ENCODE data around the gene GRK5.
"Not testable (repeated sequence)": the region's sequence is repeated elsewhere in the genome, so short reads cannot be mapped to it uniquely, and the experiment has no call there.

Gene GRK5

GRCh38 chr10:119462773-119463172 lies 255.4 kb downstream of the GRK5 start:
- WGBS (ENCODE audit: extremely low coverage, insufficient coverage, low lambda C conversion rate): no CpG with 5 or more reads among the region's 4 CpGs
- no peak overlapping the region for H3K27ac ChIP-seq (ENCODE audit: low read depth, low read length)
- DNase-seq: no peak

GRCh38 chr10:119463195-119463594 lies 255.8 kb downstream of the GRK5 start:
- not testable (repeated sequence) for H3K27ac ChIP-seq (ENCODE audit: low read depth, low read length); H3K4me2 ChIP-seq (ENCODE audit: low read length); H2BK120ac ChIP-seq (ENCODE audit: low read depth, low read length); H3K9ac ChIP-seq (ENCODE audit: low read length); H3K4ac ChIP-seq (ENCODE audit: low read depth, low read length); H4K5ac ChIP-seq (ENCODE audit: low read length); H4K8ac ChIP-seq (ENCODE audit: low read depth, low read length); H3K4me3 ChIP-seq (ENCODE audit: low read length); DNase-seq; H3K36me3 ChIP-seq (ENCODE audit: control insufficient read depth, insufficient read depth, low read length); H2AK5ac ChIP-seq (ENCODE audit: low read length); H3K79me1 ChIP-seq (ENCODE audit: low read length); H3K56ac ChIP-seq (ENCODE audit: low read length); H3K79me2 ChIP-seq (ENCODE audit: control insufficient read depth, insufficient read depth, low read length); H3K4me1 ChIP-seq (ENCODE audit: control insufficient read depth, low read depth, low read length); H2BK5ac ChIP-seq (ENCODE audit: low read length); H3K23ac ChIP-seq (ENCODE audit: low read length); H3K27me3 ChIP-seq (ENCODE audit: insufficient read depth, low read length, poor library complexity); H3K18ac ChIP-seq (ENCODE audit: low read length); H2BK15ac ChIP-seq (replicated peaks; ENCODE audit: low read depth)
- no CpG with 5 or more reads among the region's 2 CpGs for WGBS (ENCODE audit: extremely low coverage, insufficient coverage, low lambda C conversion rate)

More at GRCh38 chr10:119462773-119463172, 255.4 kb downstream of the GRK5 start:
- no peak overlapping the region for H2AK5ac ChIP-seq (ENCODE audit: low read length)
- H3K56ac ChIP-seq (ENCODE audit: low read length): no peak overlapping the region
- H3K23ac ChIP-seq (ENCODE audit: low read length): no peak overlapping the region
- no peak overlapping the region for H3K18ac ChIP-seq (ENCODE audit: low read length)
- no peaks in the 10 kb centered on the region for H3K27me3 ChIP-seq (ENCODE audit: insufficient read depth, low read length, poor library complexity)
- no peaks in the 10 kb centered on the region for H3K36me3 ChIP-seq (ENCODE audit: control insufficient read depth, insufficient read depth, low read length)
- H3K4me1 ChIP-seq (ENCODE audit: control insufficient read depth, low read depth, low read length): no peaks in the 10 kb centered on the region
- no peak overlapping the region for H3K4me2 ChIP-seq (ENCODE audit: low read length)
- H2BK15ac ChIP-seq (replicated peaks; ENCODE audit: low read depth): no peak overlapping the region
- no peaks in the 10 kb centered on the region for H3K79me1 ChIP-seq (ENCODE audit: low read length)
- H3K79me2 ChIP-seq (ENCODE audit: control insufficient read depth, insufficient read depth, low read length): no peaks in the 10 kb centered on the region
- H4K8ac ChIP-seq (ENCODE audit: low read depth, low read length): no peak overlapping the region
- H4K5ac ChIP-seq (ENCODE audit: low read length): no peak overlapping the region
- H2BK120ac ChIP-seq (ENCODE audit: low read depth, low read length): no peak overlapping the region
- no peak overlapping the region for H3K9ac ChIP-seq (ENCODE audit: low read length)
- H3K4me3 ChIP-seq (ENCODE audit: low read length): no peak overlapping the region
- H2BK5ac ChIP-seq (ENCODE audit: low read length): no peak overlapping the region
- H3K4ac ChIP-seq (ENCODE audit: low read depth, low read length): no peak overlapping the region

GRCh38 chr10:119465085-119465484 lies 257.7 kb downstream of the GRK5 start:
- Histone ChIP-seq H3K36me3 (ENCODE audit: control insufficient read depth, insufficient read depth, low read length) (no peaks in the 10 kb centered on the region), H3K4me2 (ENCODE audit: low read length) (no peak overlapping the region), H3K79me1 (ENCODE audit: low read length) (no peaks in the 10 kb centered on the region), H3K4me3 (ENCODE audit: low read length) (no peak overlapping the region), H2BK120ac (ENCODE audit: low read depth, low read length) (no peak overlapping the region), H3K79me2 (ENCODE audit: control insufficient read depth, insufficient read depth, low read length) (no peaks in the 10 kb centered on the region), H4K5ac (ENCODE audit: low read length) (no peak overlapping the region), H3K27me3 (ENCODE audit: insufficient read depth, low read length, poor library complexity) (no peaks in the 10 kb centered on the region), H2BK5ac (ENCODE audit: low read length) (no peak overlapping the region), H3K4ac (ENCODE audit: low read depth, low read length) (no peak overlapping the region), H3K18ac (ENCODE audit: low read length) (no peak overlapping the region), H3K9ac (ENCODE audit: low read length) (no peak overlapping the region), H4K8ac (ENCODE audit: low read depth, low read length) (no peak overlapping the region), H3K23ac (ENCODE audit: low read length) (no peak overlapping the region), H3K56ac (ENCODE audit: low read length) (no peak overlapping the region), H3K4me1 (ENCODE audit: control insufficient read depth, low read depth, low read length) (no peaks in the 10 kb centered on the region), H2AK5ac (ENCODE audit: low read length) (no peak overlapping the region), H2BK15ac (replicated peaks; ENCODE audit: low read depth) (no peak overlapping the region), H3K27ac (ENCODE audit: low read depth, low read length) (no peak overlapping the region)
- 100% methylated on average over 4 of the region's 4 CpGs for WGBS (ENCODE audit: extremely low coverage, insufficient coverage, low lambda C conversion rate)
- DNase-seq: no peak

GRCh38 chr10:119466076-119466475 lies 258.7 kb downstream of the GRK5 start:
- Histone ChIP-seq H2BK120ac (ENCODE audit: low read depth, low read length) (no peak overlapping the region), H3K4me3 (ENCODE audit: low read length) (no peak overlapping the region), H4K5ac (ENCODE audit: low read length) (no peak overlapping the region), H3K27ac (ENCODE audit: low read depth, low read length) (no peak overlapping the region), H3K79me2 (ENCODE audit: control insufficient read depth, insufficient read depth, low read length) (no peaks in the 10 kb centered on the region), H3K36me3 (ENCODE audit: control insufficient read depth, insufficient read depth, low read length) (no peaks in the 10 kb centered on the region), H4K8ac (ENCODE audit: low read depth, low read length) (no peak overlapping the region), H3K56ac (ENCODE audit: low read length) (no peak overlapping the region), H3K4me2 (ENCODE audit: low read length) (no peak overlapping the region), H3K27me3 (ENCODE audit: insufficient read depth, low read length, poor library complexity) (no peaks in the 10 kb centered on the region), H3K9ac (ENCODE audit: low read length) (no peak overlapping the region), H2AK5ac (ENCODE audit: low read length) (no peak overlapping the region), H3K4me1 (ENCODE audit: control insufficient read depth, low read depth, low read length) (no peaks in the 10 kb centered on the region), H3K79me1 (ENCODE audit: low read length) (no peaks in the 10 kb centered on the region), H3K4ac (ENCODE audit: low read depth, low read length) (no peak overlapping the region), H2BK15ac (replicated peaks; ENCODE audit: low read depth) (no peak overlapping the region), H3K23ac (ENCODE audit: low read length) (no peak overlapping the region), H3K18ac (ENCODE audit: low read length) (no peak overlapping the region), H2BK5ac (ENCODE audit: low read length) (no peak overlapping the region)
- no peak for DNase-seq
- WGBS (ENCODE audit: extremely low coverage, insufficient coverage, low lambda C conversion rate): no CpG with 5 or more reads among the region's 10 CpGs

GRCh38 chr10:119466655-119467054 lies 259.3 kb downstream of the GRK5 start:
- H3K4me3 ChIP-seq (ENCODE audit: low read length): no peak overlapping the region
- no peak overlapping the region for H4K8ac ChIP-seq (ENCODE audit: low read depth, low read length)
- no peak overlapping the region for H3K4me2 ChIP-seq (ENCODE audit: low read length)
- H2BK15ac ChIP-seq (replicated peaks; ENCODE audit: low read depth): no peak overlapping the region
- H3K79me1 ChIP-seq (ENCODE audit: low read length): no peaks in the 10 kb centered on the region
- no peak overlapping the region for H3K27ac ChIP-seq (ENCODE audit: low read depth, low read length)
- DNase-seq: no peak
- H3K4me1 ChIP-seq (ENCODE audit: control insufficient read depth, low read depth, low read length): no peaks in the 10 kb centered on the region
- H3K9ac ChIP-seq (ENCODE audit: low read length): no peak overlapping the region
- no CpG with 5 or more reads among the region's 7 CpGs for whole genome bisulfite sequencing (ENCODE audit: extremely low coverage, insufficient coverage, low lambda C conversion rate)
- H3K56ac ChIP-seq (ENCODE audit: low read length): no peak overlapping the region
- no peaks in the 10 kb centered on the region for H3K36me3 ChIP-seq (ENCODE audit: control insufficient read depth, insufficient read depth, low read length)
- no peaks in the 10 kb centered on the region for H3K79me2 ChIP-seq (ENCODE audit: control insufficient read depth, insufficient read depth, low read length)
- H4K5ac ChIP-seq (ENCODE audit: low read length): no peak overlapping the region
- no peak overlapping the region for H3K4ac ChIP-seq (ENCODE audit: low read depth, low read length)
- no peaks in the 10 kb centered on the region for H3K27me3 ChIP-seq (ENCODE audit: insufficient read depth, low read length, poor library complexity)
- no peak overlapping the region for H2BK5ac ChIP-seq (ENCODE audit: low read length)
- no peak overlapping the region for H2BK120ac ChIP-seq (ENCODE audit: low read depth, low read length)
- H3K23ac ChIP-seq (ENCODE audit: low read length): no peak overlapping the region
- H3K18ac ChIP-seq (ENCODE audit: low read length): no peak overlapping the region
- no peak overlapping the region for H2AK5ac ChIP-seq (ENCODE audit: low read length)

GRCh38 chr10:119468542-119469324 lies 261.4 kb downstream of the GRK5 start:
- H3K18ac ChIP-seq (ENCODE audit: low read length): no peak overlapping the region
- no peak overlapping the region for H3K27ac ChIP-seq (ENCODE audit: low read depth, low read length)
- no peak overlapping the region for H3K9ac ChIP-seq (ENCODE audit: low read length)
- no peak overlapping the region for H3K4me2 ChIP-seq (ENCODE audit: low read length)
- H4K8ac ChIP-seq (ENCODE audit: low read depth, low read length): no peak overlapping the region
- no peaks in the 10 kb centered on the region for H3K79me2 ChIP-seq (ENCODE audit: control insufficient read depth, insufficient read depth, low read length)
- H3K27me3 ChIP-seq (ENCODE audit: insufficient read depth, low read length, poor library complexity): no peaks in the 10 kb centered on the region
- H3K4me1 ChIP-seq (ENCODE audit: control insufficient read depth, low read depth, low read length): no peaks in the 10 kb centered on the region
- no peak for DNase-seq
- no peak overlapping the region for H3K56ac ChIP-seq (ENCODE audit: low read length)
- no peak overlapping the region for H2BK5ac ChIP-seq (ENCODE audit: low read length)
- no peaks in the 10 kb centered on the region for H3K79me1 ChIP-seq (ENCODE audit: low read length)
- no peak overlapping the region for H2BK120ac ChIP-seq (ENCODE audit: low read depth, low read length)
- H3K23ac ChIP-seq (ENCODE audit: low read length): no peak overlapping the region
- no peak overlapping the region for H3K4me3 ChIP-seq (ENCODE audit: low read length)
- no peak overlapping the region for H2AK5ac ChIP-seq (ENCODE audit: low read length)
- no peak overlapping the region for H3K4ac ChIP-seq (ENCODE audit: low read depth, low read length)
- WGBS (ENCODE audit: extremely low coverage, insufficient coverage, low lambda C conversion rate): no CpG with 5 or more reads among the region's 13 CpGs
- H4K5ac ChIP-seq (ENCODE audit: low read length): no peak overlapping the region
- H3K36me3 ChIP-seq (ENCODE audit: control insufficient read depth, insufficient read depth, low read length): no peaks in the 10 kb centered on the region
- no peak overlapping the region for H2BK15ac ChIP-seq (replicated peaks; ENCODE audit: low read depth)

All from mesendoderm (in vitro differentiated cells).